ENCODE data around the gene AGMAT. TPM values are rescaled to one million over a fixed set of nuclear protein-coding genes. Genes with fewer than 3 reads are reported as not detected.

Gene AGMAT
- total RNA-seq, 6 experiments from 2014 or later = 49.4 to 79.9 (median 66.1) TPM

DNA sequence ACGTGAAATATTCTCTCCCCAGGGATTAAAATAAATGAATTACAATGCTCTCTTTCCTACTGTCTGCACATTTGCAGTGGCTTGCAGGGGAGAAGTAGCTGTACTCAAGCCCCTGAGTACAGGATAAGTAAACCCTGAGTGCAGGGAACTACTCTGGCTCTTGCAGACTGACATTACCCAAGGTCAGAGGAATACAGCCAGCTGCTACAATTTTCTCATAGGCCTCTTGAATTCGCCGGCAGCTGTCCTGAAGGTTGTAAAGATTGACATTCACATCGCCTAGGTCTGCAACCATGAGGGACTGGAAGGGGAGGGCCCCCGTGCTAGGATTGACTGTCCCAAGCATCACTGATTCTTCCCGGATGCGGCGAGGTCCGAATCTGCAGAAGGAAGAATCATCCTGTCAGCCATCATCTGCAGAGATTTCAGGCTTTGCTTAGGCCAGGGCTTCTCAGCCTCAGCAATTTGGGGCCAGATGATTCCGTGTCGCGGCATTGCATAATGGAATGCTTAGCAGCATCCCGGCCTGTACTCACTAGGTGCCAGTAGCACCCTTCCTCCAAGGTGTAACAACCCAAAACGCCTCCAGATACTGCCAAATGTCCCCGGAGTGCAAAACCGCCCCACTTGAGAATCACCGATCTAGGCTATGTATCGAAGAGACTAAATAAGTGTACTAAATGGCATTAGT lies 1.7 kb downstream of the AGMAT start:
- DNase-seq = peak in 1 of 3 donors; percentile 60
- no peaks in the 10 kb centered on the region for H3K9me3 ChIP-seq
- H3K27me3 ChIP-seq = no peaks in the 10 kb centered on the region
- 31% methylated on average over 12 of the region's 18 CpGs for WGBS (ENCODE audit: insufficient coverage, low coverage, low lambda C conversion rate, missing lambda C conversion rate)
- intact Hi-C loops (cut with DNase I) = no loop called here
- peak; percentile 23 to 42 (median 28) for ATAC-seq
- H3K4me1 ChIP-seq = peaks cover 0 to 32% (median 8%) of the 10 kb centered on the region in 4 donors
- TF ChIP-seq, protein P1, sequence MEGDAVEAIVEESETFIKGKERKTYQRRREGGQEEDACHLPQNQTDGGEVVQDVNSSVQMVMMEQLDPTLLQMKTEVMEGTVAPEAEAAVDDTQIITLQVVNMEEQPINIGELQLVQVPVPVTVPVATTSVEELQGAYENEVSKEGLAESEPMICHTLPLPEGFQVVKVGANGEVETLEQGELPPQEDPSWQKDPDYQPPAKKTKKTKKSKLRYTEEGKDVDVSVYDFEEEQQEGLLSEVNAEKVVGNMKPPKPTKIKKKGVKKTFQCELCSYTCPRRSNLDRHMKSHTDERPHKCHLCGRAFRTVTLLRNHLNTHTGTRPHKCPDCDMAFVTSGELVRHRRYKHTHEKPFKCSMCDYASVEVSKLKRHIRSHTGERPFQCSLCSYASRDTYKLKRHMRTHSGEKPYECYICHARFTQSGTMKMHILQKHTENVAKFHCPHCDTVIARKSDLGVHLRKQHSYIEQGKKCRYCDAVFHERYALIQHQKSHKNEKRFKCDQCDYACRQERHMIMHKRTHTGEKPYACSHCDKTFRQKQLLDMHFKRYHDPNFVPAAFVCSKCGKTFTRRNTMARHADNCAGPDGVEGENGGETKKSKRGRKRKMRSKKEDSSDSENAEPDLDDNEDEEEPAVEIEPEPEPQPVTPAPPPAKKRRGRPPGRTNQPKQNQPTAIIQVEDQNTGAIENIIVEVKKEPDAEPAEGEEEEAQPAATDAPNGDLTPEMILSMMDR (IDR thresholded peaks at IDR 0.05) = no peak
- TF ChIP-seq POLR2A (IDR thresholded peaks at IDR 0.05) = no peak
- no peaks in the 10 kb centered on the region for H3K36me3 ChIP-seq
- H3K4me3 ChIP-seq = peak overlapping the region in 2 of 3 donors; percentile 69 to 79
- H3K27ac ChIP-seq = peak overlapping the region in 1 of 3 donors; percentile 78

DNA sequence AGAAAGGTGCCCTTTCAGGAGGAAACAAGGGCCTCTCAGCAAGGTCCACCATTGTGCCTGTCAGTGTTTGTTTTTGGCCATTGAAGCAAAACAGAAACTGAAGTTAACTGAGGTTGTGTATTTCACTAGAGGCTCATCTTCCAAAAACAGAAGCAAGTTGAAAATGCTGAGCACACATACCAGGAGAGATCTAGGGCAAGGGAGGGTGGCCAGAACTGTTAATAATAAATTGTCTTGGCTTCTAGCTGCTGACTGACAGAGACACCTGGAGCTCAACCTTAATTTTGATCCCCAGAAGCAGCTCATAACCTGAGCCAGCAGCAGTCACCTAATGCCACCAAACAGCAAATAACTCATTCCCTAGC lies 5.2 kb downstream of the AGMAT start:
- TF ChIP-seq, protein P1 (IDR thresholded peaks at IDR 0.05) = no peak
- TF ChIP-seq POLR2A (IDR thresholded peaks at IDR 0.05) = no peak
- no peaks in the 10 kb centered on the region for H3K36me3 ChIP-seq
- intact Hi-C loops (cut with DNase I) = no loop called here
- peaks cover 0 to 36% (median 12%) of the 10 kb centered on the region in 4 donors for H3K4me1 ChIP-seq
- peak overlapping the region in 2 of 3 donors; percentile 26 to 56 for H3K27ac ChIP-seq
- ATAC-seq (peak in 2 of 4 donors; percentile 16 to 60), DNase-seq (no peak)
- no peak overlapping the region for H3K4me3 ChIP-seq
- H3K27me3 ChIP-seq = no peaks in the 10 kb centered on the region
- no peaks in the 10 kb centered on the region for H3K9me3 ChIP-seq

DNA sequence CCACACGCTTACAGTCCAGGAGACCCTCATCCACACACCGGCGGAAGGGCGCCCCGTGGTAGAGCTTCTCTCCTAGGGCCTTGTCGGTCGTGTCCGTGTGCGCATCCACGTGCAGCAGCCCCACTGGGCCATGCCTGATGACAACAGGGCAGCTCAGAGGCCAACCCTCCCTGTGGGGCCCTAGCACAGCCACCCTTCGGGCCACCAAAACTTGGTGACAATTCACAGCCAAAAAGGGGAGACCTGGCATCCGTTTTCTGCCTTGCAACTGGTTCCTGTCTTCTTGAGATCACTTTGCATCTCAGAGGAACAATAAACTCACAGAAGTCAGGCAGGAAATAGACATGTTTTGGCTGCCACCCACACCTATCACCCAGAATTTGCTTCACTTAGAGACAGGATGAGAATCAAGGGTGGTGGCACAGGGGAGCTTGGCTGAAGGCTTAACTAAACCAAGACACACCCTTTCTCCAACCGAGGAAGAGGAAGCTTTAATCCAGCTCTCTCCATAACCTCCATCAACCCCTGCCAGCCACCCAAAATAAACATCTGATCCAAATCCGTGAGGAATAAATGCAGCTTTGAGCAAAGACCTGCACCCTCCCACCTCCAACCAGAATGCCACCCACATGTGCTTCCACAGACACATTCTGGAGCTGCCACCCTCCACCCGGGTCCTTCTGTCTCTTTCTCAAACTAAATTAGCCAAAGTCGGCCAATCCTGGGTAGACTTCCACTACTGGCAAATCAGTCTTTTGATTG lies 5.7 kb downstream of the AGMAT start:
- ATAC-seq (peak in 1 of 4 donors; percentile 4), DNase-seq (no peak)
- no peaks in the 10 kb centered on the region for H3K27me3 ChIP-seq
- no peak for TF ChIP-seq POLR2A (IDR thresholded peaks at IDR 0.05)
- TF ChIP-seq, protein P1 (IDR thresholded peaks at IDR 0.05) = no peak
- 44% methylated on average over 5 of the region's 16 CpGs for WGBS (ENCODE audit: insufficient coverage, low coverage, low lambda C conversion rate, missing lambda C conversion rate)
- intact Hi-C loops (cut with DNase I) = no loop called here
- H3K36me3 ChIP-seq = no peaks in the 10 kb centered on the region
- H3K9me3 ChIP-seq = no peaks in the 10 kb centered on the region
- H3K27ac ChIP-seq = peak overlapping the region in 2 of 3 donors; percentile 26 to 56
- peaks cover 0 to 42% (median 14%) of the 10 kb centered on the region in 4 donors for H3K4me1 ChIP-seq
- H3K4me3 ChIP-seq = no peak overlapping the region

DNA sequence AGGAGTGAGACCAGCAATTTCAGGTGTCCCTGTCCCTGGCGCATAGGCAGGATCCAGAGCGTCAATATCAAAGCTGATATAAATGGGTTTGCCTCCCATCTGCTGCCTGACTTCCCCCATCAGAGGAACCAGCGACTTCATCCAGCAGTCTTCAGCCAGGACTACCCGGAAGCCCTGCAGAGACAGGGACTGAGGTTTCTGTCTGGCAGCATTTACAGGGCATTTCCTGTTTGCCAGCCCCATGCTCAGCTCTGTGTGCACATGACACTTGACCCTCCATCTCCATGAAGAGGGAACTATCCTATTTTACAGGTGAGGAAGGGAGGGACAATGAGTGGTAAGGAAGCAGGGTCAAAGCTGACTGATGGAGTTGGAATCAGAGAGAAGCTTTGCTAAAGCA lies 7.2 kb downstream of the AGMAT start:
- TF ChIP-seq, protein P1 (IDR thresholded peaks at IDR 0.05) = no peak
- no peak for TF ChIP-seq POLR2A (IDR thresholded peaks at IDR 0.05)
- Histone ChIP-seq H3K36me3 (no peaks in the 10 kb centered on the region), H3K27ac (no peak overlapping the region), H3K4me3 (no peak overlapping the region), H3K27me3 (no peaks in the 10 kb centered on the region), H3K4me1 (peaks cover 0 to 31% (median 11%) of the 10 kb centered on the region in 4 donors), H3K9me3 (no peaks in the 10 kb centered on the region)
- WGBS (ENCODE audit: insufficient coverage, low coverage, low lambda C conversion rate, missing lambda C conversion rate) = 62% methylated on average over 4 of the region's 4 CpGs
- ATAC-seq = no peak
- DNase-seq = no peak
- intact Hi-C loops (cut with DNase I) = no loop called here
